ENCODE results near the gene MAPK4.
"Not testable (repeated sequence)": the region's sequence is repeated elsewhere in the genome, so short reads cannot be mapped to it uniquely, and the experiment has no call there.

The MAPK4 gene

GRCh38 chr18:50689578-50689977, 129.7 kb downstream of the MAPK4 start:
- no peak for DNase-seq

- DNase-seq = no peak
These were observed 134.3 kb downstream of the MAPK4 start for GRCh38 chr18:50694147-50694546.

GRCh38 chr18:50695431-50696176, 135.7 kb downstream of the MAPK4 start:
- no peak for DNase-seq

- DNase-seq = peak; percentile 12
These were observed 136.5 kb downstream of the MAPK4 start for GRCh38 chr18:50696436-50696835.

- no peak for DNase-seq
These were observed 137.0 kb downstream of the MAPK4 start for GRCh38 chr18:50696929-50697328.

GRCh38 chr18:50697509-50697908, 137.6 kb downstream of the MAPK4 start:
- no peak for DNase-seq

GRCh38 chr18:50700245-50701165, 140.6 kb downstream of the MAPK4 start:
- no peak for DNase-seq

GRCh38 chr18:50704357-50704940, 144.6 kb downstream of the MAPK4 start:
- no peak for DNase-seq

- no peak for DNase-seq
These were observed 146.3 kb downstream of the MAPK4 start for GRCh38 chr18:50706199-50706598.

GRCh38 chr18:50706651-50707050, 146.8 kb downstream of the MAPK4 start:
- DNase-seq = no peak

GRCh38 chr18:50707297-50707696, 147.4 kb downstream of the MAPK4 start:
- not testable (repeated sequence) for DNase-seq

GRCh38 chr18:50707855-50708469, 148.1 kb downstream of the MAPK4 start:
- no peak for DNase-seq

- no peak for DNase-seq
These were observed 149.3 kb downstream of the MAPK4 start for GRCh38 chr18:50709193-50709592.

- peak; percentile 62 for DNase-seq
These were observed 151.5 kb downstream of the MAPK4 start for GRCh38 chr18:50711386-50711785.

GRCh38 chr18:50715919-50716318, 156.0 kb downstream of the MAPK4 start:
- DNase-seq = no peak

GRCh38 chr18:50716902-50717301, 157.0 kb downstream of the MAPK4 start:
- DNase-seq = no peak

GRCh38 chr18:50717563-50717962, 157.7 kb downstream of the MAPK4 start:
- DNase-seq = no peak

- DNase-seq = no peak
These were observed 159.8 kb downstream of the MAPK4 start for GRCh38 chr18:50719471-50720324.

- no peak for DNase-seq
These were observed 160.4 kb downstream of the MAPK4 start for GRCh38 chr18:50720325-50720674.

GRCh38 chr18:50721006-50721405, 161.1 kb downstream of the MAPK4 start:
- DNase-seq = peak; percentile 19

GRCh38 chr18:50721451-50722120, 161.7 kb downstream of the MAPK4 start:
- DNase-seq = peak; percentile 76

GRCh38 chr18:50722311-50722710, 162.4 kb downstream of the MAPK4 start:
- DNase-seq = peak; percentile 18
